Endothelial cell of hepatic sinusoid (primary cell): ENCODE measurements around the gene MILR1.
"Not testable (repeated sequence)": the region's sequence is repeated elsewhere in the genome, so short reads cannot be mapped to it uniquely, and the experiment has no call there.

Source experiments
- in situ Hi-C: cut with HindIII; loops from 2 replicates; pipeline ENCODE4 v1.10.0; 2017; ENCODE audit warnings: low sequenced_read_pairs

Gene MILR1

GRCh38 chr17:64466834-64467233 is 17.9 kb downstream of the MILR1 start:
- in situ Hi-C loops, result not testable (repeated sequence)

- in situ Hi-C loops, result no loop called here
Observed at GRCh38 chr17:64470625-64471024, 21.7 kb downstream of the MILR1 start.

GRCh38 chr17:64471440-64471839 is 22.5 kb downstream of the MILR1 start:
- in situ Hi-C loops, result no loop called here

GRCh38 chr17:64472564-64472963 is 23.6 kb downstream of the MILR1 start:
- in situ Hi-C loops, result no loop called here

GRCh38 chr17:64477849-64478248 is 28.9 kb downstream of the MILR1 start:
- in situ Hi-C loops, result no loop called here

- in situ Hi-C loops, result no loop called here
Observed at GRCh38 chr17:64480951-64481350, 32.0 kb downstream of the MILR1 start.

- in situ Hi-C loops, result no loop called here
Observed at GRCh38 chr17:64484380-64484779, 35.5 kb downstream of the MILR1 start.

- in situ Hi-C loops, result no loop called here
Observed at GRCh38 chr17:64488301-64488700, 39.4 kb downstream of the MILR1 start.

- in situ Hi-C loops, result loop anchor here (5.0 kb wide), 2 partner anchors 64 to 184 kb away; no protein-coding TSS in a partner anchor
Observed at GRCh38 chr17:64491034-64491860, 42.3 kb downstream of the MILR1 start.

- in situ Hi-C loops, result loop anchor here (5.0 kb wide), 2 partner anchors 65 to 185 kb away; no protein-coding TSS in a partner anchor
Observed at GRCh38 chr17:64491994-64492393, 43.1 kb downstream of the MILR1 start.

- in situ Hi-C loops, result loop anchor here (5.0 kb wide), 2 partner anchors 65 to 185 kb away; no protein-coding TSS in a partner anchor
Observed at GRCh38 chr17:64492481-64493109, 43.7 kb downstream of the MILR1 start.

GRCh38 chr17:64494121-64494520 is 45.2 kb downstream of the MILR1 start:
- in situ Hi-C loops, result loop anchor here (5.0 kb wide), 2 partner anchors 67 to 187 kb away; no protein-coding TSS in a partner anchor

GRCh38 chr17:64495300-64495699 is 46.4 kb downstream of the MILR1 start:
- in situ Hi-C loops, result not testable (repeated sequence)

- in situ Hi-C loops, result no loop called here
Observed at GRCh38 chr17:64496348-64496785, 47.5 kb downstream of the MILR1 start.

GRCh38 chr17:64496786-64497564 is 48.1 kb downstream of the MILR1 start, which contains the start of gene POLG2:
Gene POLG2 (minus strand): TSS chr17:64497054. CDS start chr17:64496968, 86 bp downstream.
- in situ Hi-C loops, result no loop called here

- in situ Hi-C loops, result no loop called here
Observed at GRCh38 chr17:64497565-64498035, 48.7 kb downstream of the MILR1 start.

GRCh38 chr17:64498308-64499203 is 49.6 kb downstream of the MILR1 start:
- in situ Hi-C loops, result no loop called here

- in situ Hi-C loops, result no loop called here
Observed at GRCh38 chr17:64499805-64500486, 51.0 kb downstream of the MILR1 start.

GRCh38 chr17:64500487-64500859 is 51.6 kb downstream of the MILR1 start:
- in situ Hi-C loops, result no loop called here
